Stimulated activated CD8-positive, alpha-beta memory T cell treated with anti-CD3 and anti-CD28 coated beads, Interleukin-4, amount 100 ng/mL, for 24 hours (primary cell): ENCODE results near the gene ACTA2.

Experiments
- DNase-seq: peaks from one replicate; pipeline ENCODE4 v3.0.0-alpha.2; 2020; ENCODE audit warnings: low read depth

The ACTA2 gene

DNA sequence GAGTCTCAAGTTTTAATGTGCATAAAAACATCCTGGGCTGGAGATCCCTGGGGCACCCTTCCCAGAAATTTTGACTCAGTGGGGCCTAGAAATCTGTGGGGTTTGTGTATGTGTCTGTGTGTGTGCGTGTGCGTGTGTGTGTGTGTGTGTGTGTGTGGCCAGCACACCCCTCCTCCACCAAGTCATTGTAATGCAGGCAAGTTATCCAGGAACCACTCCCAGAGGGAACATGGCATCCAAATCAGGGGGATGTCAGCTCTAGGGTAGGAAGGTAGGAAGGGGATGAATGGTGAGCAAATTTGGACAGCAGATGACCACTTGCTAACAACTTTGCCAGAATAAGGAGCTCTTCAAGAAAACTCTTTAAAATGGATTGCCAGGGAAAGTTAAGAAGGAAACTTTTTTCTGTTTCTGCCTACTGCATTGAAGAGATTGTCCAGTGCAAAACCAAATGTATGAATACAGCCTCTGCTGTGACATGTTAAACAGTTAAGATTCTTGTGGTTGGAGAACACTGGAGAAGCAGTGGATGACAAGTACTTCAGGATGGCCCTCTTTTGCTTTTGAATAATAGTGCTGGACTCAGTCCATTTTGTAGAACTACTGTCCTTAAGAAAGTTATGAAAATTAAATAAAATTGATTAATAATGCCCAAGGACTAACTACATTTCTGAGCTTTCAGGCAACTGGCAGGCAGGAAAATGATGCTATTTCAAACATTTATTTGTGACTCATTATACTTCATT is 60.2 kb downstream of the ACTA2 start:
- DNase-seq = no peak

DNA sequence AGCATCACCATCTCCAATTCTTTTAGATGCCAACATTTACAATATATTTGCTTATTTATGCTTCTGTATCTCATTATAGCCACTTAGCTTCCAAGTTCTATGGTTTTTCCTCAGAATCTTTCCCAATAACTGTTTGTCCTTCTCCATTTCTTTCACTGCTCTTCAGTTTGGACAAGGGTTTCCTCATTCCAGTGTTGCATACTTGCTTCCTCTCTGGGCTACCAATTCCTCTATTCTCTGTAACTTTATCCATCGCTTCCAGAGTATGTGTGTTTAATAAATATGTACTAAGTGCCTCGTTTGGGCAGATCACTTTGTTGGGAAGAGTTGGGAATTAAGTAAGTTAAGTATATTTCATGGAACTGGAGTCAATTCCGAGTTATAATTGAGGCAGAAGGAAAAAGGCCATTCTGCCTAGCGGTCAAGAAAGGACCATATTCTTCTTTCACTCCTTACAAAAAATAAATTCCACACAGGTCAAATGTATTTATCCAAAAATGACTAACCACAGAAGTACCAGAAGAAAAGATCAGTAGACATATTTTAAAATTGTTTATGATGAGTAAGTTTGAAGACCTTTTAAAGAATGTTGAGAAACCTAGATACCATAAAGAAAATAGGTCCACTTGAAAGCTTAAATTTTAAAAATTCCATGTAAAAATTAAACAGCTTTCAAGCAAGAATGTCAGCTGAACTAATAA is 61.7 kb downstream of the ACTA2 start:
- no peak for DNase-seq

DNA sequence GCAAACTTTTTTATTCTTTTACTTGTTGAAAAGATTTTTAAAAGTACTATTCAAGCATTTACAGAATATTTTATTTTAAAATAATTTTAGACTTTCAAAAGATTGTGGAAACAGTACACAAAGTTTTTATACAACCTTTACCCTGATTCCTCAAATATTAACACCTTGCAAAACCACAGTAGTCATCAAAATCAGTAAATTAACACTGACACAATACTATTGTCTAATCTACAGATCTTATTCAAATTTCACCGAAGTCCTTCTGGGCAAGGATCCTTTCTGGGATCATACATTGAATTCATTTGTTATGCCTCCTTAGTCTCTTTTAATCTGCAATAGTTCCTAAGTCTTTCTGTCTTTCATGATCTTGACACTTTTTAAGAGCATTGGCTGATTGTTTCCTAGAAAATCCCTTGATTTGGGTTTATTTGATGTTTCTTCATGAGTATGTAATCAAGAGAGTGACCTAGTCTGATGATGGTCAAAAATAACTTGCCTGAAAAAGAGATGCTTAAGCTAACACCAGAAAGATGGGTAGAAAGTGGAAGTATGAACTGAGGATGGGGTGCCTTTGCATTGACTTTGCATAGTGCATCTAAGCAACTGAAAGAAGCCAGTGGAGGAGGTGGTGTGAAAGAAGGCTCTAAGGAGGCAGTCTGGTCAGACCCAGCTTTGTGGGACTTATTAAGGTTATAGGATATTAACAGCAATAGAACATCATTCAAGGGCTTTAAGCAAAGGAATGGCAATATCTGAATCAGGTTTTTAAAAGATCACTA is 62.8 kb downstream of the ACTA2 start:
- DNase-seq = no peak

DNA sequence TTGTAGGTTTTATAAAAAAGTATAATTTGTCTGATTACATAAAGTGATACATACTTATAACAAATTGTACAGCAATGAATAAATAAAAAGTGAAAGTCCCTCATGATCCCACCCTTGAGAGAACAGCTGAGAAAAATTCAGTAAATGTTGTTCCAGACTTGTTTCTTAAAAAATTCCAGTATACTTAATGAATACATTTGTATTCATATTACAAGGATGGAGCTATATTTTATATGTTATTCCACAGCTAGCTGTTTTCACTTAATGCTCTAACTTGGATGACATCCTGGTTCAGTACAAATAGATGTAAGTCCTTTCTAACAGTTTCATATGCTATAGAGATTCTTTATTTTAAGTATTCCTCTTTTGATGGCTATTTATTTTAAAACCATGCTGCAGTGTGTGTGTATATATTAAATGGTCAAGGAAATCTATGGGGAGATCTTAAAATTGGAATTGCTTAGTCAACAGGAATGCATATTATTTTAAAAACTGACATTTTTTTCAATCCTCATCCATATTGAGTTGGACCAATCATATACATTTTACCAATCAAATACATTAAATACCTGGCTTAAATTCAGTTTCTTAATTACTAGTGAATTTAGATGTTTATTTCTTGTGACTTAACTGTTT is 63.6 kb downstream of the ACTA2 start:
- no peak for DNase-seq

DNA sequence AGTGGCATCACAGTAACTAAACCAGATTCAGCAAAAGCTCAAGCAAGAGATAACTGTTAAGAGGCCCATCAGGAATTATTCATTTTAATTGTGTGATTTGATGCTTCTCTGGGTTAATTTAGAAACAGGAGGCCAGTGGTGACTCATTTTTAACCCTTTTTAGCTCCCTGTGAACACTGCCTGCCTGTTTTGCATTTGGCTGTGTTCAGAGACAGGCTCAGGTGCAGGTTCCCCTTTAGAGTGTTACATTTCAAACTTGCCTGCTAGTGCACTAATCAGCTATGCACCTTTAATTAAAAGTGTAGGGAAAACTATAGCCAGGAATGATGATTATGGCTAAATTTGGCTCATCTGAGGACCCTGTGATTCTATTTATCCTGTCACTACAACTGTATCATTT is 66.0 kb downstream of the ACTA2 start:
- no peak for DNase-seq
